HCT116 (cell line): ENCODE measurements around the gene CPZ. TPM values are rescaled to one million over a fixed set of nuclear protein-coding genes. Genes with fewer than 3 reads are reported as not detected.

ENCODE experiments used
- ATAC-seq: fragments of 200-7000 bp; cut with Tn5 transposase; 2 replicates; pipeline ENCODE4 v1.9.1; 2020; ENCODE audit warnings: mild to moderate bottlenecking, moderate library complexity
- BruUV-seq: library from RNA; stranded (reverse); fragments of 400-500 nt; replicated peaks from 2 replicates; lab custom pipeline; 2021; lab: Mats Ljungman, UMichigan
- CTCF ChIA-PET: fragments of 300-600 bp; sonication (Branson Sonifier 250); formaldehyde crosslinking; loops from one replicate; lab custom pipeline; 2021; ENCODE audit warnings: antibody characterized with exemption; lab: Charles Lee
- POLR2A ChIA-PET: fragments of 300-600, 350-600 bp; sonication (Branson Sonifier 250); formaldehyde crosslinking; loops from one replicate; lab custom pipeline; 2021; ENCODE audit warnings: antibody characterized with exemption; lab: Charles Lee
- RAD21 ChIA-PET, 2 experiments: fragments of 300-600 bp; sonication (Branson Sonifier 250); formaldehyde crosslinking; loops; one replicate each; lab custom pipeline; 2023; ENCODE audit warnings: low total read pairs in 2 of 2; ENCODE audit not compliant: uncharacterized antibody in 2 of 2, unreplicated experiment in 2 of 2, low non-redundant PET in 1 of 2; lab: Charles Lee
- DNase-seq: peaks from one replicate; pipeline ENCODE4 v3.0.0-alpha.2; 2010; ENCODE audit warnings: low read depth, low spot score
- H2AFZ ChIP-seq: fragments of 200-600 bp; shearing (Covaris generic), sonication (generic); 2 replicates; pipeline ENCODE4 v1.6.1; 2017; ENCODE audit warnings: low read depth, mixed run types, mixed read lengths, antibody characterized with exemption, low read length; ENCODE audit not compliant: poor library complexity, severe bottlenecking
- H3K27ac ChIP-seq: 2 replicates; pipeline ENCODE4 v1.5.1; 2012; ENCODE audit warnings: low read depth, low read length
- H3K27me3 ChIP-seq: fragments of 200-600 bp; sonication (generic); 2 replicates; pipeline ENCODE4 v1.6.1; 2016; ENCODE audit warnings: mixed run types, low read length, mixed read lengths; ENCODE audit not compliant: insufficient read depth
- H3K36me3 ChIP-seq, 2 experiments: fragments of 200-500 bp in 1 of 2; fragments of 200-600 bp in 1 of 2; sonication (Bioruptor generic) in 1 of 2; sonication (generic) in 1 of 2; 2 replicates each; pipeline versions ENCODE4 v1.5.1 to v1.6.1; 2014 to 2016; ENCODE audit warnings: low read length in 2 of 2, inconsistent platforms in 1 of 2, mixed read lengths in 1 of 2, mixed run types in 1 of 2; ENCODE audit not compliant: insufficient read depth in 2 of 2, control insufficient read depth in 1 of 2
- H3K4me1 ChIP-seq, 2 experiments: fragments of 200-600 bp in 1 of 2; sonication (generic) in 1 of 2; 2 replicates each; pipeline versions ENCODE4 v1.5.1 to v1.6.1; 2012 to 2017; ENCODE audit warnings: low read length in 2 of 2, inconsistent platforms in 1 of 2, mild to moderate bottlenecking in 1 of 2, mixed read lengths in 1 of 2, mixed run types in 1 of 2, moderate library complexity in 1 of 2; ENCODE audit not compliant: insufficient read depth in 2 of 2, control insufficient read depth in 1 of 2
- H3K4me2 ChIP-seq: fragments of 200-600 bp; sonication (generic); 2 replicates; pipeline ENCODE4 v1.6.1; 2017; ENCODE audit warnings: mixed run types, low read length, mixed read lengths
- H3K4me3 ChIP-seq, 2 experiments: fragments of 200-600 bp in 1 of 2; sonication (generic) in 1 of 2; replicated peaks in 1 of 2; 2 replicates each; pipeline ENCODE4 v1.5.1; 2011 to 2016; ENCODE audit warnings: low read length in 2 of 2, control low read depth in 1 of 2, low read depth in 1 of 2, mild to moderate bottlenecking in 1 of 2, mixed read lengths in 1 of 2, mixed run types in 1 of 2
- H3K79me2 ChIP-seq: fragments of 200-600 bp; sonication (generic); 2 replicates; pipeline ENCODE4 v1.6.1; 2017; ENCODE audit warnings: mild to moderate bottlenecking, mixed run types, low read length, moderate library complexity, mixed read lengths; ENCODE audit not compliant: insufficient read depth
- H3K9ac ChIP-seq: fragments of 200-600 bp; sonication (generic); 2 replicates; pipeline ENCODE4 v1.6.1; 2016; ENCODE audit warnings: low read length, mixed read lengths
- H3K9me2 ChIP-seq: fragments of 200-600 bp; sonication (generic), shearing (Covaris generic); 2 replicates; pipeline ENCODE4 v1.6.1; 2017; ENCODE audit warnings: mixed run types, mild to moderate bottlenecking, moderate library complexity; ENCODE audit not compliant: insufficient read depth
- H3K9me3 ChIP-seq, 2 experiments: fragments of 200-500 bp in 1 of 2; fragments of 200-600 bp in 1 of 2; sonication (Bioruptor generic) in 1 of 2; sonication (generic) in 1 of 2; 2 replicates each; pipeline ENCODE4 v1.6.1; 2014 to 2017; ENCODE audit warnings: low read length in 2 of 2, mixed read lengths in 2 of 2, inconsistent platforms in 1 of 2, low read depth in 1 of 2, mild to moderate bottlenecking in 1 of 2, mixed run types in 1 of 2, moderate library complexity in 1 of 2; ENCODE audit not compliant: control insufficient read depth in 1 of 2, insufficient read depth in 1 of 2
- H4K20me1 ChIP-seq: fragments of 200-600 bp; sonication (generic), shearing (Covaris generic); 2 replicates; pipeline ENCODE4 v1.6.1; 2017; ENCODE audit warnings: mixed run types, mild to moderate bottlenecking, moderate library complexity; ENCODE audit not compliant: insufficient read depth
- ATF3 ChIP-seq: IDR thresholded peaks from 2 replicates; pipeline ENCODE4 v1.6.1; 2012
- CBX3 ChIP-seq: IDR thresholded peaks from 2 replicates; pipeline ENCODE4 v1.6.1; 2012; ENCODE audit warnings: low read depth
- CTCF ChIP-seq, 3 experiments: fragments of 200-600 bp in 1 of 3; sonication (generic) in 1 of 3; IDR thresholded peaks in 2 of 3; conservative IDR thresholded peaks in 1 of 3; 2 replicates each; pipeline ENCODE4 v1.5.1; 2012 to 2017; ENCODE audit warnings: low read depth in 2 of 3, low read length in 2 of 3, antibody characterized with exemption in 1 of 3, borderline replicate concordance in 1 of 3, control low read depth in 1 of 3, mild to moderate bottlenecking in 1 of 3, mixed read lengths in 1 of 3, mixed run types in 1 of 3, moderate library complexity in 1 of 3; ENCODE audit not compliant: insufficient read depth in 1 of 3
- ELF1 ChIP-seq: IDR thresholded peaks from 2 replicates; pipeline ENCODE4 v1.6.1; 2012; ENCODE audit warnings: low read depth, borderline replicate concordance
- EZH2 ChIP-seq: fragments of 200-600 bp; sonication (generic); IDR thresholded peaks from 2 replicates; pipeline ENCODE4 v1.6.1; 2017; ENCODE audit warnings: antibody characterized with exemption, mixed run types
- EZH2phosphoT487 ChIP-seq: fragments of 200-600 bp; IDR thresholded peaks from 2 replicates; pipeline ENCODE4 v1.6.1; 2018; ENCODE audit warnings: antibody characterized with exemption, borderline replicate concordance
- FOSL1 ChIP-seq: IDR thresholded peaks from 2 replicates; pipeline ENCODE4 v1.6.1; 2012; ENCODE audit warnings: low read depth
- JUND ChIP-seq: IDR thresholded peaks from 2 replicates; pipeline ENCODE4 v1.6.1; 2012
- MAX ChIP-seq: IDR thresholded peaks from 2 replicates; pipeline ENCODE4 v1.6.1; 2012
- POLR2A ChIP-seq: IDR thresholded peaks from 2 replicates; pipeline ENCODE4 v1.7.0; 2011; ENCODE audit warnings: borderline replicate concordance; ENCODE audit not compliant: insufficient read depth, insufficient read length; ENCODE audit errors: extremely low read depth
- POLR2AphosphoS5 ChIP-seq: IDR thresholded peaks from 2 replicates; pipeline ENCODE4 v1.6.1; 2011; ENCODE audit warnings: mild to moderate bottlenecking, low read depth, low read length, moderate library complexity
- SIN3A ChIP-seq: IDR thresholded peaks from 2 replicates; pipeline ENCODE4 v1.6.1; 2012; ENCODE audit warnings: low read depth
- TCF7L2 ChIP-seq: IDR thresholded peaks from 2 replicates; pipeline ENCODE4 v1.7.0; 2011; ENCODE audit warnings: borderline replicate concordance, inconsistent platforms; ENCODE audit not compliant: insufficient read depth, insufficient read length; ENCODE audit errors: extremely low read depth
- YY1 ChIP-seq: IDR thresholded peaks from 2 replicates; pipeline ENCODE4 v1.6.1; 2011; ENCODE audit warnings: low read length, low read depth, moderate library complexity, mild to moderate bottlenecking; ENCODE audit not compliant: insufficient replicate concordance; ENCODE audit errors: extremely low read depth
- ZBTB33 ChIP-seq: IDR thresholded peaks from 2 replicates; pipeline ENCODE4 v1.6.1; 2011; ENCODE audit warnings: mild to moderate bottlenecking, low read length, moderate library complexity; ENCODE audit not compliant: insufficient replicate concordance; ENCODE audit errors: extremely low read depth
- ZFX ChIP-seq: fragments of 450-650 bp; IDR thresholded peaks from 2 replicates; pipeline ENCODE4 v1.6.1; 2017
- intact Hi-C: fragments of 100-400 bp; cut with micrococcal nuclease; formaldehyde crosslinking; loops from 2 replicates; pipeline ENCODE4 v1.10.0; 2022
- total RNA-seq: library from RNA; stranded (reverse); gene quantifications from one replicate; pipeline ENCODE4 v1.2.1, GENCODE V29; 2021; ENCODE audit not compliant: unreplicated experiment

The CPZ gene
- total RNA-seq, 1 experiment from 2014 or later, result not detected

GRCh38 chr4:8587469-8588195, 4.9 kb upstream of the CPZ start:
- no peak for ATAC-seq
- no peaks in the 10 kb centered on the region for H3K9me2 ChIP-seq
- H3K4me2 ChIP-seq, result no peak overlapping the region
- H4K20me1 ChIP-seq, result no peaks in the 10 kb centered on the region
- no peaks in the 10 kb centered on the region for H3K36me3 ChIP-seq
- BruUV-seq, result no TSS peak
- no peak for DNase-seq
- RAD21 ChIA-PET, result interaction anchor here in 1 of 2 experiments (2.1 kb wide), 1 partner anchor 119 kb away, joined by 7 read pairs; no protein-coding TSS in a partner anchor
- no peak overlapping the region for H3K9ac ChIP-seq
- H3K27me3 ChIP-seq, result peaks cover 12% of the 10 kb centered on the region; the same call in 1 of the 2 replicates
- CTCF ChIA-PET, result interaction anchor here (1.3 to 1.6 kb wide), 4 partner anchors 9 to 329 kb away, joined by 3 to 14 read pairs (median 4); no protein-coding TSS in a partner anchor
- no peak overlapping the region for H3K4me3 ChIP-seq
- H3K79me2 ChIP-seq, result no peaks in the 10 kb centered on the region
- H2AFZ ChIP-seq, result no peak overlapping the region
- POLR2A ChIA-PET, result no interaction called here
- no peak overlapping the region for H3K27ac ChIP-seq
- no peak for TF ChIP-seq POLR2A
- TF ChIP-seq TCF7L2, result no peak
- TF ChIP-seq SIN3A, result no peak
- TF ChIP-seq FOSL1, result no peak
- TF ChIP-seq ZBTB33, result no peak
- no peak for TF ChIP-seq MAX
- TF ChIP-seq YY1, result no peak
- TF ChIP-seq JUND, result no peak
- no peak for TF ChIP-seq CTCF (IDR thresholded peaks at IDR 0.05 in 2 of 3, conservative IDR thresholded peaks at IDR 0.05 in 1 of 3; ENCODE audit: borderline replicate concordance in 1 of 3, insufficient read depth in 1 of 3, low read depth in 2 of 3, low read length in 2 of 3)
- TF ChIP-seq ATF3, result no peak
- TF ChIP-seq CBX3, result no peak
- TF ChIP-seq EZH2phosphoT487, result no peak
- no peak for TF ChIP-seq POLR2AphosphoS5
- TF ChIP-seq ELF1, result no peak
- no peak for TF ChIP-seq EZH2
- no peak for TF ChIP-seq ZFX
- no peaks in the 10 kb centered on the region for H3K9me3 ChIP-seq
- intact Hi-C loops, result loop anchor here (5.0 kb wide), 1 partner anchor 40 kb away; no protein-coding TSS in a partner anchor
- no peaks in the 10 kb centered on the region for H3K4me1 ChIP-seq
